Omental fat pad (tissue), 4 donors: ENCODE measurements around the gene ZNF764. TPM values are rescaled to one million over a fixed set of nuclear protein-coding genes. Genes with fewer than 3 reads are reported as not detected.
"Not testable (repeated sequence)": the region's sequence is repeated elsewhere in the genome, so short reads cannot be mapped to it uniquely, and the experiment has no call there.

Experiments
- ATAC-seq: fragments of 150-250 bp; one replicate; pipeline ENCODE4 v1.9.1; 2016; ENCODE audit warnings: mild to moderate bottlenecking, moderate library complexity; ENCODE audit not compliant: low FRiP score
- DNase-seq: peaks from one replicate; pipeline ENCODE4 v3.0.0-alpha.2; 2019; ENCODE audit warnings: low spot score
- total RNA-seq, 4 donors: library from RNA; depleted of rRNA; stranded (reverse); fragments of >200 nt; gene quantifications; one replicate each; pipeline ENCODE4 v1.1.0, GENCODE V29; 2016
- TF ChIP-seq, protein P1 (sequence below), 3 donors: fragments of 450-650 bp; IDR thresholded peaks; one replicate each; pipeline ENCODE4 v1.5.1; 2016 to 2017; ENCODE audit warnings: antibody characterized with exemption in 3 of 3, mild to moderate bottlenecking in 3 of 3, moderate library complexity in 2 of 3

The ZNF764 gene
- total RNA-seq, 4 donors from 2014 or later = 4.5 to 15.9 (median 10.1) TPM

DNA sequence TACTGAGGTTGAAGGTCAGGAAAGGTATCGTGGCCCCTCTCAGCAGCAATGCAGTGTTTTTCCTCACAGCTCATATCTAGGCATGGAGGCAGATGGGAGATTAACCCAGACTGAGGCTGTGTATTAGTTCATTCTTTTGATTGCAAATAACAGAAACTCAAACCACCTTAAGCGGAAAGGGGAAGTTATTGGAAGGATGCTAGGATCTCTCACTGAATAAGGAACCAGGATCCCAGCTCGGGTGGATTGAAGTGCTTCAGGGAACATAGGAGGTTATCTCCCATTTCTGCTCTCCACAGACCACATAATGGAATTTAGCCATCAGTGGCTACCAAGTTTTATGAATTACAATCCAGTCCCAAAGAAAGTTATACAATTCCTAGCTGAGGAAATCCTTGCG, 43.8 kb upstream of the ZNF764 start:
- DNase-seq (no peak), ATAC-seq (no peak)
- TF ChIP-seq, protein P1, sequence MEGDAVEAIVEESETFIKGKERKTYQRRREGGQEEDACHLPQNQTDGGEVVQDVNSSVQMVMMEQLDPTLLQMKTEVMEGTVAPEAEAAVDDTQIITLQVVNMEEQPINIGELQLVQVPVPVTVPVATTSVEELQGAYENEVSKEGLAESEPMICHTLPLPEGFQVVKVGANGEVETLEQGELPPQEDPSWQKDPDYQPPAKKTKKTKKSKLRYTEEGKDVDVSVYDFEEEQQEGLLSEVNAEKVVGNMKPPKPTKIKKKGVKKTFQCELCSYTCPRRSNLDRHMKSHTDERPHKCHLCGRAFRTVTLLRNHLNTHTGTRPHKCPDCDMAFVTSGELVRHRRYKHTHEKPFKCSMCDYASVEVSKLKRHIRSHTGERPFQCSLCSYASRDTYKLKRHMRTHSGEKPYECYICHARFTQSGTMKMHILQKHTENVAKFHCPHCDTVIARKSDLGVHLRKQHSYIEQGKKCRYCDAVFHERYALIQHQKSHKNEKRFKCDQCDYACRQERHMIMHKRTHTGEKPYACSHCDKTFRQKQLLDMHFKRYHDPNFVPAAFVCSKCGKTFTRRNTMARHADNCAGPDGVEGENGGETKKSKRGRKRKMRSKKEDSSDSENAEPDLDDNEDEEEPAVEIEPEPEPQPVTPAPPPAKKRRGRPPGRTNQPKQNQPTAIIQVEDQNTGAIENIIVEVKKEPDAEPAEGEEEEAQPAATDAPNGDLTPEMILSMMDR (IDR thresholded peaks at IDR 0.05) = no peak

DNA sequence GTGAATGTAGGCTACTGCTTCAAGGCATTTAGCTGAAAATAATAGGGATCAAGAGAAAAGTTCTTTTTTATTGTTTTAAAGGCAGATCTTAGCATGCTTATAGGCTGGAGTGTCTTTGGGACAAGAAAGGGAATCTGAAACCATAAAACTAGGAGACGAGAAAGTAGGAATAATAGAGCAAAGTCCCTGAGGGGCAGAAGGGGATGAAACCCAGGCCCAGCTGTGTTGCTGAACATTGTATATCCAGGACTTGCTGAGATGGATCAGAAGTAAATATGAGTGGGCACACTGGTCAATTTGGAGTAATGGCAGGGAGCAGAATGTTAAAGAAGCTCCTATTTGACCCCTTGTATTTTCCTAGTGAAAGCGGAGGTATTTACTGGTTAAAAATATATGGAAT, 42.8 kb upstream of the ZNF764 start:
- TF ChIP-seq, protein P1 (IDR thresholded peaks at IDR 0.05) = no peak
- ATAC-seq = no peak

GRCh38 chr16:30600215-30600614, 42.0 kb upstream of the ZNF764 start:
- DNase-seq = no peak
- TF ChIP-seq, protein P1 (IDR thresholded peaks at IDR 0.05) = no peak
- no peak for ATAC-seq

More for the DNA sequence above, 42.8 kb upstream of the ZNF764 start:
- DNase-seq = no peak

GRCh38 chr16:30592871-30593270, 34.7 kb upstream of the ZNF764 start:
- TF ChIP-seq, protein P1 (IDR thresholded peaks at IDR 0.05) = no peak
- no peak for ATAC-seq
- DNase-seq = no peak

GRCh38 chr16:30590869-30591268, 32.7 kb upstream of the ZNF764 start:
- not testable (repeated sequence) for ATAC-seq, DNase-seq

DNA sequence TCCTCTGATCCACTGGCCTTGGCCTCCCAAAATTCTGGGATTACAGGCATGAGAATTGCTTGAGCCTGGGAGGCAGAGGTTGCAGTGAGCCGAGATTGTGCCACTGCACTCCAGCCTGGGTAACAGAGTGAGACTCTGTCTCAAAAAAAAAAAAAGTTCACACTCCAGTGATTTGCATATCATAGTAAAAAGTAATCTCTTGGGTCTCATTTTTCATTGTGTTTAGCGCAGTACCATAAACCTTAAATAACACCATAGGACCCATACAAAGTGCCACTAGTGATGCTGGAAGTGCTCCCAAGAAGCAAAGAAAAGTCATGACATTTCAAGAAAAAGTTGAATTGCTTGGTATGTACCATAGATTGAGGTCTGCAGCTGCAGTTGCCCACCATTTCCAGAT, 31.4 kb upstream of the ZNF764 start:
- not testable (repeated sequence) for DNase-seq, ATAC-seq

GRCh38 chr16:30588651-30589050, 30.5 kb upstream of the ZNF764 start:
- DNase-seq (no peak), ATAC-seq (no peak)
- TF ChIP-seq, protein P1 (IDR thresholded peaks at IDR 0.05) = no peak

DNA sequence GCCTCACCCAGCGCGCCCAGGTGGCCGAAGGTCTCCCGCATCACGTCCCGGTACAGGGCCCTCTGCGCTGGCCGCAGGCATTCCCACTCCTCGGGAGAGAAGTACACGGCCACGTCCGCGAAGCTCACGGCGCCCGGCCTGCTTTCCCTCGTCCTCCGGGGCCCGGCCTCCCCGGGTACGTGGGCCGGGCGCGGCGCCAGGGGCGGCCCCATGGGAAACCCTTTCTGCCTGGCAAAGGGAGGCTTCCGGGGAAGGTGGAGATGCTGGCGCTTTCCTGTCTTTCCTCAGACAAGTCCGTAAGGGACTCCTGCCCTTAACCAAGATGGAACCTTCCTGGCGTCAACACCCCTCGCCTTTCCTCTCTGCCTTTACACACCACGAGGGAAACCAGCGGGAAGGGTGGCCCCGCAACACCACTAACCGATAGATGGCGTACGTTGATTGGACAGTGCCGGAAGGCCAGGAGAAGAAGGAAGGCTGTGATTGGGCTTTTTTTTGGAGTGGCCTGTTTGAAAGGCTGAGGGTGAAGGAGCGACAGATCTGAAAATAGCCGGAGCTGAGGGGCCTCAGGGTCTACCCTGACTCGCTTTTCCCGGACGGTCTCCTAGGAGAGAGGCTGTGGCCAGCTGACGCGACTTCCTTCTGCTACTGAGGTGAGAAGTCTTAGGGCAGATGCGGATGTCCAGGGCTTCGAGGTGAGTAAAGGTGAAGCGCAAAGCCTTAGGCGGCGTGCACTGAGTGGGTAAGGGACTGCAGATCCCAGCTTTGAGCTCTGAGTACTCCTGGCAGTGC, 27.4 kb upstream of the ZNF764 start, which contains the start of gene ZNF785:
TSS of gene ZNF785 (minus strand) at position 298 of the 792 bp plus-strand sequence. CDS start at position 212, 86 bp downstream.
- peak; percentile 100 for ATAC-seq
- TF ChIP-seq, protein P1 (IDR thresholded peaks at IDR 0.05) = no peak
- peak; percentile 84 for DNase-seq
